ENCODE measurements around the gene KPNA6. TPM values are rescaled to one million over a fixed set of nuclear protein-coding genes. Genes with fewer than 3 reads are reported as not detected.

The KPNA6 gene
- total and polyA plus RNA-seq, 2 donors (not counting 3 experiments of a cell fraction or from before 2014, with no cell fraction given) = 22.1 to 85.6 TPM

GRCh38 chr1:32068957-32069588, 38.8 kb upstream of the KPNA6 start:
- Histone ChIP-seq H4K20me1 (replicated peaks; ENCODE audit: control insufficient read depth, extremely low read depth, insufficient read depth, low read length) (no peaks in the 10 kb centered on the region), H3K36me3 (ENCODE audit: control insufficient read depth in 2 of 2, extremely low read depth in 1 of 2, insufficient read depth in 2 of 2, low read length in 2 of 2) (peaks cover 0 to 1% of the 10 kb centered on the region in 2 experiments), H3K4me1 (ENCODE audit: control insufficient read depth, extremely low read depth, insufficient read depth, low read length) (peaks cover 34% of the 10 kb centered on the region), H3K27me3 (ENCODE audit: control insufficient read depth in 2 of 2, insufficient read depth in 2 of 2, low read length in 2 of 2) (no peaks in the 10 kb centered on the region), H3K4me2 (ENCODE audit: insufficient read depth, low read length) (no peak overlapping the region), H2AFZ (ENCODE audit: low read depth, low read length) (no peak overlapping the region), H3K9me3 (replicated peaks; ENCODE audit: control insufficient read depth, insufficient read depth, low read length) (no peaks in the 10 kb centered on the region), H3K9me1 (replicated peaks; ENCODE audit: control insufficient read depth, extremely low read depth, insufficient read depth, low read length) (no peaks in the 10 kb centered on the region), H3K4me3 (replicated peaks in 1 of 3; ENCODE audit: insufficient read depth in 1 of 3, low read depth in 1 of 3, low read length in 3 of 3) (no peak overlapping the region), H3K27ac (ENCODE audit: insufficient read depth, low read depth, low read length) (no peak overlapping the region), H3K79me2 (ENCODE audit: control insufficient read depth, insufficient read depth, low read length) (peaks cover 8% of the 10 kb centered on the region), H3K9ac (replicated peaks; ENCODE audit: extremely low read depth, insufficient read depth, low read length) (no peak overlapping the region)
- peak; percentile 13 for DNase-seq (ENCODE audit: low read depth, low spot score)
- intact Hi-C loops (cut with micrococcal nuclease) = no loop called here
- FAIRE-seq = no peak
- dilution Hi-C loops (cut with MboI; ENCODE audit: extremely low pct_ligation_motif_present, low sequenced_read_pairs) = no loop called here
- no peak for TF ChIP-seq GATA2 (IDR thresholded peaks at IDR 0.05; ENCODE audit: insufficient read depth, insufficient read length, low read depth, low read length)
- TF ChIP-seq MAX (IDR thresholded peaks at IDR 0.05; ENCODE audit: insufficient read depth, insufficient read length) = no peak
- TF ChIP-seq POLR2AphosphoS5 (IDR thresholded peaks at IDR 0.05; ENCODE audit: insufficient read depth, low read depth, low read length) = no peak
- TF ChIP-seq MYC (IDR thresholded peaks at IDR 0.05; ENCODE audit: low read depth, low read length) = no peak
- TF ChIP-seq JUN (IDR thresholded peaks at IDR 0.05; ENCODE audit: borderline replicate concordance, insufficient read depth, insufficient read length, low read depth) = no peak
- no peak for TF ChIP-seq POLR2A (IDR thresholded peaks at IDR 0.05; ENCODE audit: low read depth, low read length)
- TF ChIP-seq FOS (IDR thresholded peaks at IDR 0.05; ENCODE audit: borderline replicate concordance, insufficient read depth, low read length) = no peak
- no peak for TF ChIP-seq CTCF (IDR thresholded peaks at IDR 0.05; ENCODE audit: extremely low read depth in 1 of 2, insufficient read depth in 1 of 2, low read depth in 1 of 2, low read length in 2 of 2)
- TF ChIP-seq EZH2 (IDR thresholded peaks at IDR 0.05; ENCODE audit: borderline replicate concordance, low read depth, low read length, severe bottlenecking) = no peak
- ChIA-PET CTCF (no interaction called here), POLR2A (no interaction called here)
- no TSS peak for BruUV-seq (replicated peaks)

Measured in endothelial cell of umbilical vein (primary cell).